GM18519 (cell line): ENCODE measurements around the gene ZNF536.

Experiments
- ATAC-seq: cut with Tn5 transposase; IDR thresholded peaks from one replicate; pipeline ENCODE4 v1.9.1; 2021; ENCODE audit warnings: mild to moderate bottlenecking, moderate library complexity; ENCODE audit not compliant: unreplicated experiment, low FRiP score

The ZNF536 gene

DNA sequence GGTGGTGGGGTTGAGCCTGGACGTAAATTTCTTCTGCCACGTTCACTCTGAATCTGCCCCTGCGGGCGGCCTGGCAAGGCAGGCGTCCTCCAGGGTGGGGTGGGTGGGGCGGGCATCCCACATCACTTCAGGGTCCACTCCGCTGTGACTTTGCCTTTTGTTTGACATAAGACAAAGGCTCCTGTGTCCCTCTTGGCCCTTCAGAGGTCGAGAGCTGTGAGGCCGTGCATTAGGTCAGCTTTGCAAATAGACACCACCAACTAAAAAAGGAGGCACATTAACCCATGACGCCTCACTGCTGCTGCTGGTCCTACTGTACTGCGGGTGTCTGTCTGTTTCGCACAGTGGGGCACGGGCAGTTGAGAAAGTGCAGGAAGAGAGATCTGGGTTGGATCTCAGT, 10.5 kb upstream of the ZNF536 start:
- no peak for ATAC-seq

DNA sequence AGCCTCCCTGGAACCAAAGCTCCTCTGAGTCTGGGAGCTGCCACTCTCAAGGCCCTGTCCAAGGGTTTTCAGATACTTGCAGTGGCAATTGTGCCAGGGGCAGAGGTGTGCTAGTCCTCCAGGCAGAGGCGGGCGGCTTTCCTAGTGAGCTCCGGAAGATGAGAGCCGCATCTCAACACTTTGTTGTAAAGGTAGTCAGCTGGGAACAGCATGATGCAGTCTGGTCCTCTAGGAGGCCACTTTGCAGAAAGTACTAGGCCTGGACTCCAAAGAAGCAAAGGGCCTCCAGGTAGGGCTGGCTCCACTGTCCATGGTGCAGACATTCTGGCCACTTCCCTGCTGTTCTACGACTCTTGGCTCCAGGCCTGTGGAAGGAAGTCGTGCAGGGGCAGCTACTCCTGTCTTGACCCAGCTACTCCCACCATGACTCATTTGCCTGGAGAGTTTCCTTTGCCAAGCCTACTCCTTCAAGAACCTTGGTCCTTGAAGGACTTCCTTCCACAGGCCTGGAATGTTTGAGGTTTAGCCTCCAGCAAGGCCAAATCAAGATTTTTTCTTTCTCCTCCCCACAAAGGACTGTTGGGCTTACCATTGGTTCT, 9.9 kb upstream of the ZNF536 start:
- no peak for ATAC-seq

DNA sequence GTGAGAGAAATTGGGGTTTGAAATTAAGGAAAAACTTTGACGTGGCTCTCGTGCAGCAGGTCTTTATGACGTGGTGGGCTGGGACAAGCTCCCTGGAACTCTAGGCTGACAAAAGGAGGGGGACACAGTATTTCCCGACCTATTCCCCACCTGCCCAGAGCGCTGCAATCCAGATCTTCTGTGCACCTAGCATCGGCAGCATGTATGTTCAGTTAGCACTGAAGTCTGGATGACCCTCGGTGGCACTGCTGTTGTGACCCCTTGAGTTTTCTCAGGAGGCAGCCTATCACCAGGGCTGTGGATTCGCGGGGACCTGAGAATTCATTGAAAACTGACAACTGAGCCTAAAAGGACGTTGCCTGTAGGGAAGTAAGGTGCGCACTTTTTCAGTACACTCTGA, 9.1 kb upstream of the ZNF536 start:
- no peak for ATAC-seq

DNA sequence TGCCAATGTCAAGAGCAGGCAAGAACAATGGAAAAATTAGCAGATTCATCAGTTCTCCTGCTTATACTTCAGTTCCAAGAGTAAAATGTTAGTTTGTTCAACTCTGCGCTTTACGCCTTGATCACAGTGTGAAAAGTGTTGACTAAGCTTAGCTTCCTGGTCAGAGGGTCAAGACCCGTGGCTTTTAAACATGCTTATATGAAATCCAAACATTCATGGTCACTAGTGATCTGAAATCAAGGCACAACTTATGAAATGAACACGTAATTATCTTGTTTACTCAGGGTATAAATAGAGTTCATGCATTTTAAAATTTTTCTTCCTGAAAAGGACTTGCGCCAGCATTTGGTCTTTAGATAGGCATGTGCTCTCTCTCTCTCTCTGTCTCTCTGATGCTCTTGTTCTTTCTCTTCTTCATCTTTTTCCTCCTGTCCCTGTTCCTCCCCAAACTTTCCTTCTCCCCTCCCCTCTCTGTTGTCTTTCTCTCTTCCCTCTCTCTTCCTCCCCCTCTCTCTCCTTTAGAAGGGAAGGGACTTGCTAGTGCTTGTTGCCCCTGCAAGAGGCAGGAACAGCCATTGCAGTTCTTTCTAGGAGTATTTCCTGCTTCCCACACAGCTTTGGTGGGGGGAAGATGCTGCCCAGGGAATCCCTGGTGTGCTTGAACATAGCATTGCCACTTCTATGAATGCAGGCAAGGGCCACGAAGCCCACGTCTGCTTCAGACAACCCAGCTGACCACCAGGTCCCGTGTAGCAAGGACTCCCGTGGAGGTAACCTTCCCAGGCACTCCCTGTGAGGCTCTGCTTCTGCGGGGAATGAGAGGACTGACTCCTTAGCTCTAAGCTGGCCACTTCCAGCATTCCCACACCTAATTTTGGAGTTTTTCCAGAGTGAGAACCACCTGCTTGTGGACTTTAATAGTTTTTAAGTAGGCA, 7.1 kb upstream of the ZNF536 start:
- ATAC-seq = no peak

DNA sequence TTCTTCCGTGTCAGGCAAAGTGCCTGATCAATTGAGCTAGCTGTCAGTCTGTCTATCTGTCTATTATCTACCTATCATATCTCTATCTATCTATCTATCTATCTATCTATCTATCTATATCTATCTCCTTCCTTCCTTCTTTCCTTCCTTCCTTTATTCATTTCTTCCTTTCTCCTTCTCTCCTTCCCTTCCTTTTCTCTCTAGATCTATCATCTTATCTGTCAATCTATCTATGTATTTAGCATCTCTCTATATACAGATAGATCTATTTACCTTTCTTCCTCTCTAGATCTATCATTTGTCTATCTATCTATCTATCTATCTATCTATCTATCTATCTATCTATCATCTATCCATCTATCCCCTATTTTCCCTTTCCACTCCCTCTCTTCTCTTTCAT, 5.9 kb upstream of the ZNF536 start:
- no peak for ATAC-seq

DNA sequence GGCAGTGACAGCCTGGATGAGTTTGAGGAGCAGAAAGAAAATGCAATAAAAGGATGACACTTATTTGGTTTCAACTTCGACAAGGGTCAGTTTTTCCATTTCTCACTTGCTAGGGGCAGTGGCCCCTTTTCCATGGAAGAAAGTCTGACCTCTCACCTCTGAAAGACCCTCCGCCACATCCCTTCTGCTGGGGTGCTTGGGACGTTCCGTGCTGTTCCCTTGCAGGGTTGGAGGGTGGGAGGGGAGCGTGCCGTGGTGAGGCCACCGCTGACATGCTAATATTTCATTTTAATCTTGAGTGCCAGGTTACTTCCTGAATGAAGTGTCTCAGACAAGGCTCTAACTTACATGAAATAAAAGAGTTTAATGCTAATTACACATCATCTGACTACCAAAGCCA, 5.2 kb upstream of the ZNF536 start:
- no peak for ATAC-seq

DNA sequence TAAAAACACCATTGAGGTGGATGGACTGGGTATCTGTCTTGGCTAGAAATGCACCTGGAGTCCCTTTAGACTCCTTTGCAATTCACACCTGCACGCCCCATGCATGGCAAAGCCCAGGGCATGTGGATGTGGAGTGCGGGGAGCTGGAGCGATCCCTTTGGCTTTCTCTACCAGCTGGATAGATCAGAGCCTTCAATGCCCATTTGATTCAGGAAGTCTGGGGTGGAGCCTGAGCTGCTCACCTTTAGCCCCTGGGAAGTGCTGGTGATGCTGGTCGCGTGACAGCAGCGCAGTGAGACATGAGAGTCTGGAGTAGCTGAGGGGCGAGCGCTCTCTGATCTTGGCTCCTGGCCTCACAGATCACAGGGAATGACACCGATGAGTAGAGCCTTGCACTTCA, 4.8 kb upstream of the ZNF536 start:
- no peak for ATAC-seq

DNA sequence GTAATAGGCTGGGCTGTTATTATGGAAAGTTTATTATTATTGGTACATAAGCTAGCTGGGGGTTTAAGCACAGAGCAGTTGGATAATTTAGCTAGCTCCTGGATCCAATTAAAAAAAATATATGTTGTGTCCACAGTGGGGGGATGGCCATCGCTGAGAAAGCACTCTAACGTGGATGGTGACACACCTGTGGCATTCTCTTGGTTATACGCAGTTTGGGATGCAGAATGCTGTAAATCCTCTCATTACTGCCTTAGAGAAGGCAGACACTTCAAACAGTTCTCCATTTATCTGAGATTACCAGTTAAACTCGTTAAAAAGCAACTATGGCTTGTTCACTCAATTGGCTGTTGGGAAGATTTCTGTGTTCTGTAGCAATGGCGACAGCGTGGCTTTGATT, 2.4 kb upstream of the ZNF536 start:
- no peak for ATAC-seq

DNA sequence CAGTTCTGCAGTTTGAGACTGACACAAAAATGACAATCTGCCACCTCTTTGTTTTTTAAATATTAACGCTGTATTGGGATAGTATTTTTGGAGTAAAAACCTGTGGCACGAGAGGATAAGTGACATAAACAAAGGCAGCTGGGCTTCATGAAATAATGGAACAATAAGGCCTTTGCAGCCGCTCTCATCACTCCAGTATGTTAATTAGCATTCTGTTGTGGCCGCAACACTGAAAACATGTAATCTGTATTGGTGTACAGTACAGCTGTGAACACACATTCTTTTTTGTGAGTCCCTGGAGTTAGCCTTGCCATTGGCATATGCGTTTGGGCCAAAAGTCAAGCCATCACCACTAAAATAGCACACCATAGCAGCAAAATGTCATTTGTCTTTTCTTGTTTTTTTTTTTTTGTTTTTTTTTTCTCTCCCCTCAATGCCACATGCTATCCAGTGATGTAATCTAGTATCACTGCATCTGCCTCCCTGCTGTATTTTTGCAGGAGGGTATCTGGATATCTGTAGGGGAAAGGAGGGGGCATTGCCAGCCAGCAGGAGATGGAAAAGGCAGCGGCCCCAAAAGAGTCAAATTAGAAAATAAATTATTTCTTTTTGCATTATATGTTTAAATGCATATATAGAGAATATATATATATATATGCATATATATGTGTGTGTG, 885 bp upstream of the ZNF536 start:
- ATAC-seq = no peak

DNA sequence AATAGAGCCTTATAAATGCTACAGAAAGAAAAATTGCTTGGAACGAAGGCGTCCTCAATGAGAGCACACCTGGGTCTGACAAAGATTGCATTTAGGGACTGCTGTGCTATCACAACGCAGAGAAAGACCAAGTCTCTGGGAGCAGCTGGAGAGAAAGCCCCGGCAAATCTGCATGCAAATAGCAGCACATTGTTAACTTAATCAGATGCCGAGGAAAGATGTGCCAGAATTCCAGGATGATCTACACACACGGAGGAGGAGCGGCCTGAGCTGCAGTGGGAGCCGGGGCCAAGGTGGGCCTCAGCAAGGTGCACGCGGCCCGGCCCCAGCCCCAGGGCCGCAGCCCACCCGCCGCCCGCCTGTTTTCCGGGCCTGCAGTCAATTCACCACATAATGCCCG, 1.4 kb downstream of the ZNF536 start:
- no peak for ATAC-seq

DNA sequence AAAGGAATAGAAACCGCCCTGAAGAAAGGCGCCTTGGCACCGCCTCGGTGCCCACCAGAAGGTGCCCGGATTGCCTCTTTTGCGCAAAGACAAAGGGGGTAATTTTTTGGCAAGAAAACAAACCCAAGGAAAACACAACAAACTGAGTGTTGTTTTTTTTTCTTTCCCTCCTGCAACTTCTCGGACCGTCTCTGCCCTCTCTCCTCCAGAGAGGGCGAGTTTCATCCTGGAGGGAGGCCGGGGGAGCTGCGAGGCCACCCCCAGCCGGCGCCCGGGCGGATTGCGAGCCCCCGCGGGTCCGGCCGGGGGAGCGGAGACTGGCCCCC, 2.3 kb downstream of the ZNF536 start:
- ATAC-seq = no peak

DNA sequence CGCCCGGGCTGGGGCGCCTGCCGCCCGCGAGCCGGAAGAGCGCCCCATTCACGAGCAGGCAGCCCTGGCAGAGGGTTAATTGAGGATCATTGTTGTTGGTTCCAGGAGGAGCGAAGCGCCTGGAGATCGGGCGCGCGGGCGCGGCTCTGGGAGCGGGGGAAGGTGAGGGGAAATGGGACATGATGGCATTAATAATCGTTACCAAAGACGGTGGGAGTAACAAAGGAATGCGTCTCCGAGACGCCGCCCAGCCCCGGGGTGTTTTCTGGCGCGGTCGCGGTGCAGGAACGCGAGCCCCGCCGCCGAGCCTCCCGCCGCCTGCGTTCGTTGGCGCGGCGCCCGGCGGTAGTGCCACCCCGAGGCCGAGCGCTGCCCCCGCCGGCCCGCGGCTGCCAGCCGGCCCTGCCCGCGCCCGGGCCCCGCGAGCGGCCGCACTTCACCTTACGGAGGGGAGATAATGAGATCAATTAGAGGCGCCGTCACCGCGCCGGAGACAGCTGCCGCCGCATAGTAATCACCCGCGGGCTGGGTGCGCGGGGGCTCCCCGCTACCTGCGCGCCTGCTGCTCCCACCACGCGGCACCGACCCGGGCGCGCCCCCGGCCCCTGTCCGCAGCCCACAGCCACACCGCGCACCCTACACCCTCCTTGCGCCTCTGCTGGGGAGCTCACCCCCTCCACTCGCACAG, 2.8 kb downstream of the ZNF536 start:
- ATAC-seq = no peak

DNA sequence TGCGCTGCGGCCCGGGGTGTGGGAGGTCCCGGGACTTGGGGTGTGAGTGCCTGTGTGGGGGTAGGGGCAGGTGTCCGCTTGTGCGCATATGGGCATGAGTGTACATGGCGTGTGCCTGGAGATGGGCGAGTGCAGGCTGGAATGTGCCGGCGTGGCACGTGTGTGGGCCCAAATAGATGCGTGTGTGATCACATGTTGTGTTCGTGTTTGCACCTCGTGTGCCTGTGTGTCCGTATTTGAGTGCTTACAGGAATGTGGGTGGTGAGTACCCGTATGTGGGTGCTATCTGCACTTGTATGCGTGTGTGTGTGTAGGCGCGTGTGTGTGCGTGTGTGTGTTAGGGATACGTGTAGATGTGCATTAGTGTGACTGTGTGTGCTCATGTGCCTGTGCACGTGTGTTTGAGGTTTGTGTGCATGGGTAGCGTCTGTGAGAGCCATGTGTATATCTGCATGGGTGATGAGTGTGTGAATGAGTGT, 3.4 kb downstream of the ZNF536 start:
- no peak for ATAC-seq

DNA sequence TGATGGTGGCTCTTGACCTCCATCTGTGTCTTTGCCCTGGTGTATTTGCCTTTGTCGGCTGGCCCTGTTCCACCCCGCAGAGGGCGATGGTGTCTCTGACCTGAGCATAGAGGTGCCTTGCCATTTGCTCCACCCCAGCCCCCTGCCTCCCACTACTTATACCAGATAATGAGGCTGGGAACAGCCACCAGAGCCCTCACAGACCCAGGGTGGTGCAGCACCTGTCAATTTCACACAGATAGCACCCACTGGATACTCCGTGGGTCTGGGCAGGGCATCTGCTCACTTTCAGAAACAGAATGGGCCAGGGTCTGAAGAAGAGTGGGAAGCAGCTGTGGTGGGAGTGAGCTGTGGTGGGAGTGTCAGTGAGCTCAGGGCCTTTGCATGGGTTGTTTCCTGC, 4.1 kb downstream of the ZNF536 start:
- ATAC-seq = no peak

DNA sequence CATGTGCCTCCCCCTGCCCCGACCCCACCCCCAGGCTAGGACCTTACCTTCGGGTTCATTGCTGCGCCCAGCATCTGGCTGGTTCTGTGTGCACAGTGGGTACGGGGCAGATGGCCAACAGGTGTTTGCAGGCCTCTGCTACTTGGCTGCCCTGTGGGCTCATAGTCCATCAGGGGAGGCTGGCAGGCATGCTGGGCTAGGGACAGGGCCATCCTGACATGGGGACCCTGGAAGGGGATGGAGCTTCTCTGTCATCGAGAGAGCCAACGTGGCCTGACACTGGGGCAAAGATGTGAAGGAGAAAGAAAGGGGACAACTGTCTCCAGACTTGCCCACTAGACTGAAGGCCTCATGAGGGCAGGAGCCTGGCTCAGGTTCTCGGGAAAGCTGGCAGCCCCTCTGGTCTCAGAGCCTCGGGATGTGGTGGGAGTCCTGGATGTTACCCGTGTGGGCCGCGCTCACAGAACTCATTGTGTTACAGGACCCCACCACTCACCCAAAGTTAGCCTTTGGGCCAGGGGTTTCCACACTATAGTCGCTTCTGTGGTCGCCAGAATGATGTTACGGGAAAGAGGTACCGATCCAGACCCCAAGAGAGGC, 4.7 kb downstream of the ZNF536 start:
- ATAC-seq = no peak

DNA sequence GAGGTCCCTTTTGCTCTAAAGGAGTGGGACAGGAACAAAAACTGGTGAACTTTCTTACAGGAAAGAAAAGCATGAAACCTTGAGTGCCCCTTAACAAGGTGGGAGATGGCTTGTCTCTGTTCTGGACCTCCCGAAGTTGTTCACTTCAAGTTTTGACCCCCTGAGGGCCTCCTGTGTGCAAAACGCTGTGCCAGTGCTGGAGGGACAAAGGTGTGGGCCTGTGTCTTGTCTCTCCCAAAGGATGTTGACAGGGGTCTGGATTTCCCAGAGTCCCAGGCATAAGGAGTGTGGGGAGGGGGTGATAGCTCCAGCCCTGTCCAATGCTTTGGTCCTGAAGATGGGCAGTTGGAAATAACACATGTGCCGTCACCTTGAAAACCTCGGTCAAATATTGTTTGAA, 6.5 kb downstream of the ZNF536 start:
- no peak for ATAC-seq

DNA sequence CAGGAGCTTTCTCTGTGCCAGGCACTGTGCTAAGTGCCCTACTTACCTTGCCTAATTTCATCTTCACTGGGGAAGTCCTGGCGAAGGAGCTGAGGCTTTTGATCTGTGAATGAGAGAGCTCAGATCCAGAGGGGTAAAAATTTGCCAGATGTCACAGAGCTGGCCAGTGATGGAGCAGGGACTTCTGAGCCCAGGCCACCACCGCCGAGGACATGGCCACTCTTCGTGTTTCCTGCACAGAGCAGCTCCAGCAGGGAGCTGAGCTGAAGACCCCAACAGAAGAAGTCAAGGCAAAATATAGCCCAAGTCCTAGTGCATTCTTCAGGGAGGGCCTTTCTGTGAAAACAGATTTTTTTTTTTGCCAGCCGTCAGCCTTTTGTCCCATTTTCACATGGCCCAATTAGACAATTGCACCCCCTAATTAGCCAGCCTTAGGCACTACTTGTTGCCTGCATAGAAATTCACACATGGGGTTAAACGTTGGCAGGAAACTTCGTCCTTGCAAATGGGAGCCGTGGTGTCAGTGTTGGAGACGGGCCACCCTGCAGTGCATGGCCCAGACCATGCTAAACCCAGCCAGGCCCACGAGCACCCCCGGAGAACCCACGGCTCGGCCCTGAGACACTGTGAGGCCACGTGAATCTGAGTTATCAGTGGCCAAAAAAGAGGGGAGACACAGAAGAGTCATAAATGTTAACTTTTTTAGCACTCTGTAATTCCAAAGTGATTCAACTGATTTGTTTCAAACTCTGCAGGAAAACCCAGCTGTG, 7.8 kb downstream of the ZNF536 start:
- no peak for ATAC-seq

DNA sequence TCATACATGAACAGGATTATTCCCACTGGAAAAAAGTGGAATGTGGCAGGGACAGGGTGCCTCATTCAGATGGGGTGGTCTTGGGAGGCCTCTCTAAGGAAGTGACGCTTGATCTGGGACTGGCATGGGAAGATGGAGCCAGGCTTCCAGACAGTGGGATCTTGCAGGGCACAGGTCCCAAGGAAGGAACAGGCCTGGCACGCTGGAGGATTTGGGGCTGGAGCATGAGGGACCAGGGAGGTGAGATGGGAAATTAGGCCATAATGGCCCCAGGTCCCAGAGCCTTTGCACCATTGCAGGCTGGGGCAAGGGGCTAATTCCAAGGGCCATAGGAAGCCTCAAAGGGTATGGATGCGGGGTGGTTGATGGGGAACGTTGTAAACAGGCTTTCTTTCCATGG, 9.2 kb downstream of the ZNF536 start:
- ATAC-seq = no peak

DNA sequence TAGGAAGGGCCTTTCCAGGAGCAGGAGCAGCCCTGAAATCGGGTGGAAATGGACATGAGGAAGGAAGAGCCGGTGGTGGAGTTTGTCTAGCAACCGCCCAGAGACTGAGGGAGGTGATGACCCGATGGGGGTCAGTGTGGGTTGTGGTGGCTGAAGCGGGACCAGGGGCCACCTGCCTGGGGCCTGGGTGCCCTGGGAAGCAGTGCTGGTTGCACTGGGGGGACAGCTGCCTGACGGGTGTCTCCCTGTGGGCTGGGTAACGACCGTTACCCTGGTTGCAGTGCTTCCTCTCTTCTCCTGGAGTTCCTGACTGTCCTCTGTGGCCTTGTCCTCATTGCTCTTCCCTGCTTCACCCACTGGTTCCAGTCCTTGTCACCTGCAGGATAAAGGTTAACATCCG, 13.0 kb downstream of the ZNF536 start:
- ATAC-seq = no peak

DNA sequence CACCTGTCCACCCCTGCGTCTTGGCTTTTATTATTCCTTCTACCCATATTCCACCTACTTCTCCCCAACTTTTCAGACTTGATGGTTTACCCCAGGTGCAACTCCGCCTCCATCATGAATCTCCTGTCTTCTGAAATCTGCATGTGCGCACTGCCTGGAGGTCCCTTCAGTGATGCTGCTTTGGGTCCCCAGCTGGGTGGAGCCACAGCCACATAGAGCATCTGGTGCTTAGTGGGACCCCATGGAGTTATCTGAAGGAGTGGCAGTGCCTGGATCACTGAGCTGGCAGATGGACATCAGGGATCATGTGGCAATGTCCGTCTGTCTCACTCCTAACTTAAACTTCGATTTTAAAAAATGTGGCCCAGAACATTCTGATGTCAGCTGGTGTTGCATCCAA, 13.5 kb downstream of the ZNF536 start:
- no peak for ATAC-seq
